ENCODE data around the gene HLA-F. TPM values are rescaled to one million over a fixed set of nuclear protein-coding genes. Genes with fewer than 3 reads are reported as not detected.

Gene HLA-F
- polyA plus RNA-seq, 1 of the 3 experiments (the other 2 are of a cell fraction), result 0.31 TPM

DNA sequence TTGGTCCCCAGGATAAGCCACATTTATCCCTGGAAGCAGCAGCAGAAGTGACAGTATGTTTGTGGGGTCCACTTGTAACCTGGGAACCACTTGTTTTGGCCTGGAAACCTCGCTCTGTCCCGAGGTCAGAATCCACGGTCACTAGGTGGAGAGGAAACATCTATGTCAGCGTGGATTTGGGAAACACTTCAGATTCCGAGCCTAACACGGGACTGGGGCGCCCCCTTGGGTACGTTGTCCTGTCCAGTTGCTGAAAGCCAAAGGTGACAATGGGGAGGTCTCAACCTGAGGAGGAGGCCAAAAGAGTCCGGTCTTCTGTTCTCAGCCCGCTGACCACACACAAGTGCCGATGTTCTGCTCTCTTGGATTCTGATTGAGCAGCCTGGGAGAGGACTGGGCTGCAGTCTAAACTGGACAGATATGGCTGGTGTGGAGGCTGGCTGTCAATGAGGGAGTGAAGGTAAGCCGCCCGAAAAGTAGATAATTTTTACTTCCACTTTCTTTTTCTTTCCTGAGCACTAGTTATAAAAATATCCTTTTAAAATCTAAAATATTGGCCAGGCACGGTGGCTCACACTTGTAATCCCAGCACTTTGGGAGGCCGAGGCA is 37.4 kb upstream of the HLA-F start:
- ChIA-PET CTCF (no interaction called here), POLR2A (no interaction called here)
- Histone ChIP-seq H2AFZ (ENCODE audit: low read depth) (no peak overlapping the region), H3K27me3 (ENCODE audit: insufficient read depth) (peaks cover 18% of the 10 kb centered on the region), H3K9ac (no peak overlapping the region), H3K79me2 (ENCODE audit: insufficient read depth) (no peaks in the 10 kb centered on the region), H3K9me2 (no peaks in the 10 kb centered on the region), H3K4me1 (ENCODE audit: control insufficient read depth in 1 of 2, insufficient read depth in 2 of 2, low read depth in 1 of 2, low read length in 1 of 2) (no peaks in the 10 kb centered on the region), H3F3A (replicated peaks; ENCODE audit: insufficient read depth) (no peaks in the 10 kb centered on the region), H3K27ac (ENCODE audit: low read depth in 2 of 2, low read length in 1 of 2) (no peak overlapping the region), H3K9me3 (no peaks in the 10 kb centered on the region), H3K36me3 (replicated peaks in 1 of 2; ENCODE audit: control insufficient read depth in 1 of 2, insufficient read depth in 2 of 2, low read length in 1 of 2) (no peaks in the 10 kb centered on the region), H3K4me3 (ENCODE audit: low read depth in 2 of 2, low read length in 1 of 2) (peak overlapping the region in 1 of 2 experiments; percentile 39; a peak in 2 of 4 replicates), H4K20me1 (ENCODE audit: insufficient read depth) (no peaks in the 10 kb centered on the region), H3K4me2 (peak overlapping the region; percentile 37)
- 10% methylated on average over 13 of the region's 15 CpGs for WGBS (ENCODE audit: low lambda C conversion rate)
- DNase-seq, result no peak
- TF ChIP-seq RAD21 (IDR thresholded peaks at IDR 0.05; ENCODE audit: low read length) (peak; percentile 18; the same call in 1 of the 2 replicates), SMC3 (IDR thresholded peaks at IDR 0.05; ENCODE audit: low read depth, low read length) (no peak), NFIC (IDR thresholded peaks at IDR 0.05; ENCODE audit: borderline replicate concordance) (no peak), GATA2 (CRISPR knock-in tag; IDR thresholded peaks at IDR 0.05) (no peak), TAF1 (IDR thresholded peaks at IDR 0.05; ENCODE audit: borderline replicate concordance, low read depth, low read length) (no peak), MXI1 (IDR thresholded peaks at IDR 0.05; ENCODE audit: low read depth, low read length) (no peak), FOXJ3 (CRISPR knock-in tag; IDR thresholded peaks at IDR 0.05) (no peak), GABPA (IDR thresholded peaks at IDR 0.05; ENCODE audit: low read depth) (no peak), FOXM1 (IDR thresholded peaks at IDR 0.05; ENCODE audit: low read depth) (no peak), TEAD4 (IDR thresholded peaks at IDR 0.05; ENCODE audit: borderline replicate concordance, insufficient read depth) (no peak), EZH2phosphoT487 (IDR thresholded peaks at IDR 0.05; ENCODE audit: borderline replicate concordance, low read depth) (no peak)
- TF ChIP-seq, protein P1, sequence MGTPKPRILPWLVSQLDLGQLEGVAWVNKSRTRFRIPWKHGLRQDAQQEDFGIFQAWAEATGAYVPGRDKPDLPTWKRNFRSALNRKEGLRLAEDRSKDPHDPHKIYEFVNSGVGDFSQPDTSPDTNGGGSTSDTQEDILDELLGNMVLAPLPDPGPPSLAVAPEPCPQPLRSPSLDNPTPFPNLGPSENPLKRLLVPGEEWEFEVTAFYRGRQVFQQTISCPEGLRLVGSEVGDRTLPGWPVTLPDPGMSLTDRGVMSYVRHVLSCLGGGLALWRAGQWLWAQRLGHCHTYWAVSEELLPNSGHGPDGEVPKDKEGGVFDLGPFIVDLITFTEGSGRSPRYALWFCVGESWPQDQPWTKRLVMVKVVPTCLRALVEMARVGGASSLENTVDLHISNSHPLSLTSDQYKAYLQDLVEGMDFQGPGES (IDR thresholded peaks at IDR 0.05; ENCODE audit: low read depth, low read length), result no peak
- TF ChIP-seq, protein P2, sequence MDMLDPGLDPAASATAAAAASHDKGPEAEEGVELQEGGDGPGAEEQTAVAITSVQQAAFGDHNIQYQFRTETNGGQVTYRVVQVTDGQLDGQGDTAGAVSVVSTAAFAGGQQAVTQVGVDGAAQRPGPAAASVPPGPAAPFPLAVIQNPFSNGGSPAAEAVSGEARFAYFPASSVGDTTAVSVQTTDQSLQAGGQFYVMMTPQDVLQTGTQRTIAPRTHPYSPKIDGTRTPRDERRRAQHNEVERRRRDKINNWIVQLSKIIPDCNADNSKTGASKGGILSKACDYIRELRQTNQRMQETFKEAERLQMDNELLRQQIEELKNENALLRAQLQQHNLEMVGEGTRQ (IDR thresholded peaks at IDR 0.05; ENCODE audit: borderline replicate concordance, low read depth, low read length), result no peak
- TF ChIP-seq, protein P3, sequence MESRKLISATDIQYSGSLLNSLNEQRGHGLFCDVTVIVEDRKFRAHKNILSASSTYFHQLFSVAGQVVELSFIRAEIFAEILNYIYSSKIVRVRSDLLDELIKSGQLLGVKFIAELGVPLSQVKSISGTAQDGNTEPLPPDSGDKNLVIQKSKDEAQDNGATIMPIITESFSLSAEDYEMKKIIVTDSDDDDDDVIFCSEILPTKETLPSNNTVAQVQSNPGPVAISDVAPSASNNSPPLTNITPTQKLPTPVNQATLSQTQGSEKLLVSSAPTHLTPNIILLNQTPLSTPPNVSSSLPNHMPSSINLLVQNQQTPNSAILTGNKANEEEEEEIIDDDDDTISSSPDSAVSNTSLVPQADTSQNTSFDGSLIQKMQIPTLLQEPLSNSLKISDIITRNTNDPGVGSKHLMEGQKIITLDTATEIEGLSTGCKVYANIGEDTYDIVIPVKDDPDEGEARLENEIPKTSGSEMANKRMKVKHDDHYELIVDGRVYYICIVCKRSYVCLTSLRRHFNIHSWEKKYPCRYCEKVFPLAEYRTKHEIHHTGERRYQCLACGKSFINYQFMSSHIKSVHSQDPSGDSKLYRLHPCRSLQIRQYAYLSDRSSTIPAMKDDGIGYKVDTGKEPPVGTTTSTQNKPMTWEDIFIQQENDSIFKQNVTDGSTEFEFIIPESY (IDR thresholded peaks at IDR 0.05; ENCODE audit: borderline replicate concordance, low read depth), result no peak
- TF ChIP-seq, protein P4, sequence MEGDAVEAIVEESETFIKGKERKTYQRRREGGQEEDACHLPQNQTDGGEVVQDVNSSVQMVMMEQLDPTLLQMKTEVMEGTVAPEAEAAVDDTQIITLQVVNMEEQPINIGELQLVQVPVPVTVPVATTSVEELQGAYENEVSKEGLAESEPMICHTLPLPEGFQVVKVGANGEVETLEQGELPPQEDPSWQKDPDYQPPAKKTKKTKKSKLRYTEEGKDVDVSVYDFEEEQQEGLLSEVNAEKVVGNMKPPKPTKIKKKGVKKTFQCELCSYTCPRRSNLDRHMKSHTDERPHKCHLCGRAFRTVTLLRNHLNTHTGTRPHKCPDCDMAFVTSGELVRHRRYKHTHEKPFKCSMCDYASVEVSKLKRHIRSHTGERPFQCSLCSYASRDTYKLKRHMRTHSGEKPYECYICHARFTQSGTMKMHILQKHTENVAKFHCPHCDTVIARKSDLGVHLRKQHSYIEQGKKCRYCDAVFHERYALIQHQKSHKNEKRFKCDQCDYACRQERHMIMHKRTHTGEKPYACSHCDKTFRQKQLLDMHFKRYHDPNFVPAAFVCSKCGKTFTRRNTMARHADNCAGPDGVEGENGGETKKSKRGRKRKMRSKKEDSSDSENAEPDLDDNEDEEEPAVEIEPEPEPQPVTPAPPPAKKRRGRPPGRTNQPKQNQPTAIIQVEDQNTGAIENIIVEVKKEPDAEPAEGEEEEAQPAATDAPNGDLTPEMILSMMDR (IDR thresholded peaks at IDR 0.05), result peak; percentile 27

Measured in SK-N-SH (cell line).